GM10266 (cell line): ENCODE results near the gene SCUBE1.

Source experiments
- DNase-seq: peaks from one replicate; pipeline ENCODE4 v3.0.0; 2012; ENCODE audit errors: extremely low spot score
- CTCF ChIP-seq: IDR thresholded peaks from 2 replicates; pipeline ENCODE4 v1.5.1; 2012; ENCODE audit warnings: mild to moderate bottlenecking, low read depth; ENCODE audit not compliant: control insufficient read depth, insufficient read depth; ENCODE audit errors: missing control alignments

SCUBE1 gene

GRCh38 chr22:43230571-43230970 lies 112.6 kb downstream of the SCUBE1 start:
- no peak for DNase-seq
- no peak for TF ChIP-seq CTCF

GRCh38 chr22:43228863-43229262 lies 114.3 kb downstream of the SCUBE1 start:
- no peak for TF ChIP-seq CTCF
- DNase-seq, result no peak

GRCh38 chr22:43228330-43228729 lies 114.8 kb downstream of the SCUBE1 start:
- DNase-seq, result no peak
- no peak for TF ChIP-seq CTCF

- DNase-seq, result no peak
- TF ChIP-seq CTCF, result no peak
Measured at GRCh38 chr22:43227239-43227630, 115.9 kb downstream of the SCUBE1 start.

GRCh38 chr22:43226377-43227238 lies 116.6 kb downstream of the SCUBE1 start:
- no peak for DNase-seq

GRCh38 chr22:43225609-43226008 lies 117.6 kb downstream of the SCUBE1 start:
- no peak for TF ChIP-seq CTCF
- DNase-seq, result no peak

More at GRCh38 chr22:43226377-43227238, 116.6 kb downstream of the SCUBE1 start:
- no peak for TF ChIP-seq CTCF

GRCh38 chr22:43222987-43223386 lies 120.2 kb downstream of the SCUBE1 start:
- TF ChIP-seq CTCF, result no peak

More at GRCh38 chr22:43222987-43223386, 120.2 kb downstream of the SCUBE1 start:
- DNase-seq, result no peak
